Natural killer cell (primary cell): ENCODE measurements around the gene C1orf50. TPM values are rescaled to one million over a fixed set of nuclear protein-coding genes. Genes with fewer than 3 reads are reported as not detected.

Source experiments
- ATAC-seq, 3 donors: fragments of 150-1000 bp in 2 of 3; fragments of 200-7000 bp in 1 of 3; cut with Tn5 transposase; 1 replicate in 1 of 3; 2 replicates in 2 of 3; pipeline ENCODE4 v1.10.0; 2021; ENCODE audit warnings: mild to moderate bottlenecking in 2 of 3, moderate library complexity in 2 of 3
- DNase-seq, 2 donors: peaks; one replicate each; pipeline versions ENCODE4 v3.0.0 to v3.0.0-alpha.2; 2013 to 2021; ENCODE audit warnings: mixed read lengths in 1 of 2
- H3K27ac ChIP-seq: one replicate; pipeline ENCODE4 v1.5.1; 2013; ENCODE audit warnings: mild to moderate bottlenecking, low read length
- H3K27me3 ChIP-seq: one replicate; pipeline ENCODE4 v1.6.1; 2013; ENCODE audit warnings: low read length; ENCODE audit not compliant: control insufficient read depth, insufficient read depth
- H3K36me3 ChIP-seq: one replicate; pipeline ENCODE4 v1.6.1; 2013; ENCODE audit warnings: low read length; ENCODE audit not compliant: control insufficient read depth, insufficient read depth
- H3K4me1 ChIP-seq: one replicate; pipeline ENCODE4 v1.6.1; 2013; ENCODE audit warnings: low read length; ENCODE audit not compliant: control insufficient read depth, insufficient read depth
- H3K4me3 ChIP-seq: one replicate; pipeline ENCODE4 v1.5.1; 2013; ENCODE audit warnings: low read length
- H3K9me3 ChIP-seq: one replicate; pipeline ENCODE4 v1.6.1; 2013; ENCODE audit warnings: low read length; ENCODE audit not compliant: control insufficient read depth, insufficient read depth
- H3K27ac Mint-ChIP-seq, 2 donors: one replicate each; pipeline ENCODE4 v1.8.0; 2022; ENCODE audit warnings: mild to moderate bottlenecking in 2 of 2, mixed read lengths in 2 of 2, moderate library complexity in 1 of 2
- H3K27me3 Mint-ChIP-seq, 2 donors: one replicate each; pipeline ENCODE4 v1.8.0; 2022; ENCODE audit warnings: low read depth in 2 of 2, mixed read lengths in 2 of 2
- H3K36me3 Mint-ChIP-seq: one replicate; pipeline ENCODE4 v1.8.0; 2022; ENCODE audit warnings: mixed read lengths
- H3K4me1 Mint-ChIP-seq, 2 donors: one replicate each; pipeline ENCODE4 v1.8.0; 2022; ENCODE audit warnings: mixed read lengths in 2 of 2
- H3K4me3 Mint-ChIP-seq: one replicate; pipeline ENCODE4 v1.8.0; 2022; ENCODE audit warnings: mild to moderate bottlenecking, moderate library complexity, mixed read lengths
- H3K9me3 Mint-ChIP-seq, 2 donors: one replicate each; pipeline ENCODE4 v1.8.0; 2022; ENCODE audit warnings: mixed read lengths in 2 of 2
- WGBS: methylation state at CpG from one replicate; pipeline ENCODE4 v1.1.7; 2013; ENCODE audit warnings: missing lambda C conversion rate; ENCODE audit not compliant: insufficient coverage; 5-methylcytosine and 5-hydroxymethylcytosine counted together
- intact Hi-C: fragments of 100-400 bp; cut with micrococcal nuclease; formaldehyde crosslinking; loops from one replicate; pipeline ENCODE4 v1.14.2; 2022
- total RNA-seq, 4 donors: library from RNA; stranded (reverse); fragments of 120-200 nt in 1 of 4; gene quantifications; one replicate each; pipeline versions ENCODE4 v1.2.3 to v1.2.4, GENCODE V29; 2013 to 2022
- TF ChIP-seq, protein P1 (sequence below): fragments of 200-600 bp; IDR thresholded peaks from one replicate; pipeline ENCODE4 v1.8.0; 2022; ENCODE audit warnings: antibody characterized with exemption

Gene C1orf50
- total RNA-seq, 3 donors from 2014 or later (not counting 1 experiment from before 2014, with no cell fraction given) = 10.1 to 17.1 (median 12.7) TPM

DNA sequence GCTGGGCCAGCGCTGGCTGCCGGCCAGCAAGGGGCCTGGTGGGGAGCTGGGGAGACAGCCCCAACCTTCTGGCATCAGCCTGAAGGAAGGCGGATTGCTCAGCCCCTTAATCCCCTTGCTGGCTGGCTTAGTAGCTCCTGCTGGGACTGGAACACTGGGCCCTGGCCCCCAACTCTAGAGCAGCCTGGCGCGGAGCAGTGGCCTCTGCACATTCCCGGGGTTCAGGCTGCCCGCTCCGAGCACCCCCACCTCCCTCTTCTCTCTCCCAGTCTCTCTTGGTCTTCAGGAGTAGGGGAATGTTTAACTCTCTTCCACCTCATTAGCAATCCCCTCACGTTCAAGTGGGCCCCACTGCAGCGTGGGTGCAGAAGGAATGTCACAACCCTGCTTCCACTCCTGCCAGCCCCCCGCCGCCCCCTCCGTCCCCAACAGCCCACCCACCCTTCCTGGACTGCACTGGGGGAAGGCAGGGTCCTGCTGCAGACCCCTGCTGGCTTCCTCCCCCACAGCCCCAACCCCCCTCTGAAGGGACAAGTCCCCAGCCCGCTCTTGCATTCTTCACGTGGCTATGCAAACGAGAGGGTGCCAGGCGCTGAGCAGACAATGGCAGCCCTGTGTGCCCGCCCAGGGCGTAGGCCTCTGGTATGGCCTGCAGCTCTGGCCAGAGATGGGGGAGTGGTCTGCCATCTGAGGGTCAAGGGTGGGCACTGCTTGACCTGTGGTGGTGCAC lies 26.0 kb upstream of the C1orf50 start:
- H3K4me1 Mint-ChIP-seq = peaks cover 0 to 11% of the 10 kb centered on the region in 2 donors
- intact Hi-C loops = no loop called here
- H3K4me3 ChIP-seq = no peak overlapping the region
- peaks cover 15% of the 10 kb centered on the region for H3K4me1 ChIP-seq
- H3K9me3 Mint-ChIP-seq = no peaks in the 10 kb centered on the region
- no peak overlapping the region for H3K27ac Mint-ChIP-seq
- 91% methylated on average over 15 of the region's 19 CpGs for WGBS
- ATAC-seq = peak in 1 of 3 donors; percentile 18
- H3K4me3 Mint-ChIP-seq = no peak overlapping the region
- no peak overlapping the region for H3K27ac ChIP-seq
- no peaks in the 10 kb centered on the region for H3K36me3 Mint-ChIP-seq
- TF ChIP-seq, protein P1, sequence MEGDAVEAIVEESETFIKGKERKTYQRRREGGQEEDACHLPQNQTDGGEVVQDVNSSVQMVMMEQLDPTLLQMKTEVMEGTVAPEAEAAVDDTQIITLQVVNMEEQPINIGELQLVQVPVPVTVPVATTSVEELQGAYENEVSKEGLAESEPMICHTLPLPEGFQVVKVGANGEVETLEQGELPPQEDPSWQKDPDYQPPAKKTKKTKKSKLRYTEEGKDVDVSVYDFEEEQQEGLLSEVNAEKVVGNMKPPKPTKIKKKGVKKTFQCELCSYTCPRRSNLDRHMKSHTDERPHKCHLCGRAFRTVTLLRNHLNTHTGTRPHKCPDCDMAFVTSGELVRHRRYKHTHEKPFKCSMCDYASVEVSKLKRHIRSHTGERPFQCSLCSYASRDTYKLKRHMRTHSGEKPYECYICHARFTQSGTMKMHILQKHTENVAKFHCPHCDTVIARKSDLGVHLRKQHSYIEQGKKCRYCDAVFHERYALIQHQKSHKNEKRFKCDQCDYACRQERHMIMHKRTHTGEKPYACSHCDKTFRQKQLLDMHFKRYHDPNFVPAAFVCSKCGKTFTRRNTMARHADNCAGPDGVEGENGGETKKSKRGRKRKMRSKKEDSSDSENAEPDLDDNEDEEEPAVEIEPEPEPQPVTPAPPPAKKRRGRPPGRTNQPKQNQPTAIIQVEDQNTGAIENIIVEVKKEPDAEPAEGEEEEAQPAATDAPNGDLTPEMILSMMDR = no peak
- no peaks in the 10 kb centered on the region for H3K27me3 Mint-ChIP-seq
- no peak for DNase-seq
- no peaks in the 10 kb centered on the region for H3K9me3 ChIP-seq
- H3K36me3 ChIP-seq = peaks cover 2% of the 10 kb centered on the region
- H3K27me3 ChIP-seq = no peaks in the 10 kb centered on the region

DNA sequence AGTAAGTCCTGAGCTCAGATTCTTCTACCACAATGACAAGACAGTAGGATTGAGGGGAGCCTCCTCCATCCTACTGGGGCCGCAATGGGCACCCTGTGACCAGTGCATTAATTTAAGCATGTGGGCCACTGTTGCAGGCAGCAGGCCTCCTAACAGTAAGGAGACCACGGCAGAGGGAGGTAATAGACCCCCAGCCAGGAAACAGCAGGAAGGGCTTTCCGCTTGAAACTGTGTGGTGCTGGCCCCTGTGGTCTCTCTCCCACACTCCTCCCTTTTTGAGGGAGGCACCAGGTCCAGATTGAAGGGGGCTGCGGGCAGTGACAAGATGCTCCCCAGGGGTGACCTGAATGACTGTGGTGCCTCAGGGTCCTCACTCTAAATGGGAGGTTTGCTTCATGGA lies 25.3 kb upstream of the C1orf50 start:
- H3K9me3 Mint-ChIP-seq = no peaks in the 10 kb centered on the region
- TF ChIP-seq, protein P1 = no peak
- 85% methylated on average over 4 of the region's 4 CpGs for WGBS
- intact Hi-C loops = no loop called here
- no peaks in the 10 kb centered on the region for H3K36me3 Mint-ChIP-seq
- H3K27ac Mint-ChIP-seq = no peak overlapping the region
- Histone ChIP-seq H3K36me3 (peaks cover 8% of the 10 kb centered on the region), H3K4me1 (peaks cover 9% of the 10 kb centered on the region), H3K9me3 (no peaks in the 10 kb centered on the region), H3K4me3 (no peak overlapping the region), H3K27me3 (no peaks in the 10 kb centered on the region), H3K27ac (no peak overlapping the region)
- no peaks in the 10 kb centered on the region for H3K27me3 Mint-ChIP-seq
- H3K4me3 Mint-ChIP-seq = no peak overlapping the region
- peaks cover 0 to 7% of the 10 kb centered on the region in 2 donors for H3K4me1 Mint-ChIP-seq
- no peak for ATAC-seq
- no peak for DNase-seq

DNA sequence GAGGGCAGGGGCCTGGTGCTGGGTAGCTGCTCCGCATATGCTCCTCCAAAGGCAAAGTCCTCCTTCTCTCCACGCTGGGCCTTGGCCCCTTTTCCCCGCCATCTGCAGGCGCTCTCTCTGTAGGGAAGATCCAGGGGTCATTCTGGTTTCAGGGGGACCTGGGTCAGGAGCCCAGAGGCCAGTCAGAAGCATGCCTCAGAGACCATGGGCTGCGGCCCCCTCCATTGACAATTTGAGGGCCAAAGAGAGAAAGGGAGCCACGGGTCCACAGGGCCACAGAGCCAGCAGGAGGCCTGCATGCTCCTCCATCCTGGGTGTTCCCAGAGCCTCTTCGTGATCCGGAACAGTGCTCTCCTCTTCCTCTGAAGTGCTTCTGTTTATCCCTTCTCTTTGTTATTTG lies 24.9 kb upstream of the C1orf50 start:
- TF ChIP-seq, protein P1 = no peak
- no peak for ATAC-seq
- peaks cover 0 to 3% of the 10 kb centered on the region in 2 donors for H3K4me1 Mint-ChIP-seq

More for the DNA sequence above, 24.9 kb upstream of the C1orf50 start:
- Mint-ChIP-seq H3K27ac (no peak overlapping the region), H3K9me3 (no peaks in the 10 kb centered on the region), H3K36me3 (no peaks in the 10 kb centered on the region), H3K27me3 (no peaks in the 10 kb centered on the region), H3K4me3 (no peak overlapping the region)
- intact Hi-C loops = no loop called here
- H3K9me3 ChIP-seq = no peaks in the 10 kb centered on the region
- peaks cover 5% of the 10 kb centered on the region for H3K4me1 ChIP-seq
- no peak overlapping the region for H3K4me3 ChIP-seq
- no peaks in the 10 kb centered on the region for H3K27me3 ChIP-seq
- WGBS = 88% methylated on average over 8 of the region's 8 CpGs
- no peak for DNase-seq
- peaks cover 8% of the 10 kb centered on the region for H3K36me3 ChIP-seq
- no peak overlapping the region for H3K27ac ChIP-seq
